HepG2 (cell line): ENCODE data around the gene ACTR3. TPM values are rescaled to one million over a fixed set of nuclear protein-coding genes. Genes with fewer than 3 reads are reported as not detected.

Experiments
- AKNA ChIP-seq: sonication (generic); formaldehyde crosslinking; IDR thresholded peaks from 2 replicates; pipeline ENCODE4 v1.4.0; 2020; ENCODE audit warnings: missing genetic modification reagents, borderline replicate concordance
- CC2D1A ChIP-seq: sonication (generic); formaldehyde crosslinking; IDR thresholded peaks from 2 replicates; pipeline ENCODE4 v1.8.1; 2023; ENCODE audit warnings: mild to moderate bottlenecking, missing genetic modification reagents
- CREB1 ChIP-seq, 2 experiments: fragments of 450-650 bp in 1 of 2; IDR thresholded peaks; 2 replicates each; pipeline ENCODE4 v1.6.1; 2016 to 2017; ENCODE audit warnings: control low read depth in 1 of 2, mild to moderate bottlenecking in 1 of 2, missing compliant biosample characterization in 1 of 2, missing genetic modification characterization in 1 of 2
- HNRNPH1 ChIP-seq: fragments of 200-400 bp; formaldehyde crosslinking; optimal IDR thresholded peaks from 2 replicates; pipeline ENCODE3; 2017; ENCODE audit warnings: mild to moderate bottlenecking, low read depth, low read length
- IKZF1 ChIP-seq: fragments of 450-650 bp; IDR thresholded peaks from 2 replicates; pipeline ENCODE4 v1.7.1; 2016
- KMT2B ChIP-seq: IDR thresholded peaks from 2 replicates; pipeline ENCODE4 v1.6.1; 2016; ENCODE audit warnings: missing genetic modification reagents, missing compliant biosample characterization
- MBD4 ChIP-seq: IDR thresholded peaks from 2 replicates; pipeline ENCODE4 v1.6.1; 2012; ENCODE audit warnings: low read length, inconsistent platforms, borderline replicate concordance
- MXD1 ChIP-seq: sonication (generic); formaldehyde crosslinking; IDR thresholded peaks from 2 replicates; pipeline ENCODE4 v1.4.0; 2020; ENCODE audit warnings: mild to moderate bottlenecking, missing genetic modification reagents
- PTBP1 ChIP-seq: fragments of 200-400 bp; formaldehyde crosslinking; IDR thresholded peaks from 2 replicates; pipeline ENCODE4 v1.6.1; 2018; ENCODE audit warnings: low read length, low read depth; ENCODE audit not compliant: poor library complexity, severe bottlenecking
- REPIN1 ChIP-seq: sonication (generic); formaldehyde crosslinking; IDR thresholded peaks from 2 replicates; pipeline ENCODE4 v1.8.0; 2022; ENCODE audit warnings: missing genetic modification reagents, low read depth, mild to moderate bottlenecking, borderline replicate concordance
- RERE ChIP-seq: IDR thresholded peaks from 2 replicates; pipeline ENCODE4 v1.6.1; 2016; ENCODE audit warnings: low read depth, missing genetic modification reagents, missing compliant biosample characterization
- SMAD3 ChIP-seq: sonication (generic); formaldehyde crosslinking; IDR thresholded peaks from 2 replicates; pipeline ENCODE4 v1.4.0; 2020; ENCODE audit warnings: missing genetic modification reagents
- TARDBP ChIP-seq: sonication (generic); formaldehyde crosslinking; IDR thresholded peaks from 2 replicates; pipeline ENCODE4 v1.8.0; 2022; ENCODE audit warnings: mild to moderate bottlenecking, missing genetic modification reagents
- ZFP1 ChIP-seq: IDR thresholded peaks from 2 replicates; pipeline ENCODE4 v1.6.1; 2016
- ZNF235 ChIP-seq: sonication (generic); formaldehyde crosslinking; IDR thresholded peaks from 2 replicates; pipeline ENCODE4 v1.8.1; 2023; ENCODE audit warnings: mild to moderate bottlenecking, missing genetic modification reagents, borderline replicate concordance
- ZNF446 ChIP-seq: sonication (generic); formaldehyde crosslinking; IDR thresholded peaks from 2 replicates; pipeline ENCODE4 v1.5.0; 2020; ENCODE audit warnings: mild to moderate bottlenecking, missing genetic modification reagents
- ZNF513 ChIP-seq: sonication (generic); formaldehyde crosslinking; conservative IDR thresholded peaks from 2 replicates; pipeline ENCODE4 v1.5.0; 2020; ENCODE audit warnings: missing genetic modification reagents
- ZNF713 ChIP-seq: sonication (generic); formaldehyde crosslinking; IDR thresholded peaks from 2 replicates; pipeline ENCODE4 v1.4.0; 2020; ENCODE audit warnings: mild to moderate bottlenecking, missing genetic modification reagents
- polyA plus RNA-seq, 8 experiments: library from polyadenylated mRNA; depleted of rRNA in 3 of 8; stranded (reverse) in 7 of 8; unstranded in 1 of 8; fragments of >200 nt; fragmentation: Illumina TruSeq in 4 of 8; extraction: Trizol in 4 of 8; gene quantifications; 2 replicates each; pipeline versions ENCODE4 v1.2.1 to v1.2.3, GENCODE V29; 2011 to 2016; ENCODE audit warnings: low read depth in 4 of 8, missing spikeins in 1 of 8, mixed read lengths in 1 of 8; ENCODE audit not compliant: insufficient read depth in 1 of 8
- total RNA-seq, 5 experiments: library from RNA; depleted of rRNA; stranded (reverse); fragments of >200 nt; fragmentation: Illumina TruSeq; extraction: Trizol; gene quantifications; 2 replicates each; pipeline ENCODE4 v1.2.3, GENCODE V29; 2016; ENCODE audit warnings: low read depth in 1 of 5

ACTR3 gene
- total and polyA plus RNA-seq, 2 of the 13 experiments (the other 11 are each of a cell fraction or from before 2014, with no cell fraction given) = 123 to 225 TPM

GRCh38 chr2:113977060-113977659, 87.3 kb downstream of the ACTR3 start (continued):
- TF ChIP-seq AKNA (CRISPR knock-in tag) = no peak
- no peak for TF ChIP-seq MXD1 (CRISPR knock-in tag)
- TF ChIP-seq CC2D1A = 0 out of 2 replicates have a peak, but pooled peaks have one; percentile 61
- no peak for TF ChIP-seq ZNF446
- no peak for TF ChIP-seq KMT2B (CRISPR knock-in tag)
- TF ChIP-seq IKZF1 = no peak
- TF ChIP-seq CREB1 (IDR thresholded peaks at IDR 0.05) = no peak
- no peak for TF ChIP-seq CREB1 (CRISPR knock-in tag; IDR thresholded peaks at IDR 0.05)
- TF ChIP-seq ZNF513 (CRISPR knock-in tag) = no peak
- no peak for TF ChIP-seq SMAD3
- no peak for TF ChIP-seq PTBP1
- TF ChIP-seq HNRNPH1 = no peak
- TF ChIP-seq ZNF235 = no peak
- no peak; the same call in 1 of the 2 replicates for TF ChIP-seq TARDBP
- no peak for TF ChIP-seq REPIN1
- peak; percentile 24; the same call in 1 of the 2 replicates for TF ChIP-seq MBD4
- no peak for TF ChIP-seq ZFP1 (CRISPR knock-in tag)
- TF ChIP-seq RERE (CRISPR knock-in tag) = no peak
- no peak for TF ChIP-seq ZNF713 (CRISPR knock-in tag)
